Keratinocyte (primary cell): Measurements from ENCODE around the gene PIGH. TPM values are rescaled to one million over a fixed set of nuclear protein-coding genes. Genes with fewer than 3 reads are reported as not detected.

Experiments
- DNase-seq: peaks from one replicate; pipeline ENCODE4 v3.0.0-alpha.2; 2011; ENCODE audit warnings: low read depth, missing footprints, low spot score
- FAIRE-seq: peaks from 2 replicates; lab custom pipeline; 2011; peaks lifted over from hg19 to GRCh38; lab: Jason Lieb, UNC
- H2AFZ ChIP-seq: 2 replicates; pipeline ENCODE4 v1.6.0; 2012; ENCODE audit warnings: low read length, control low read depth, inconsistent platforms; ENCODE audit not compliant: control insufficient read depth
- H3K27ac ChIP-seq: 2 replicates; pipeline ENCODE4 v1.5.1; 2011; ENCODE audit warnings: low read length; ENCODE audit not compliant: control insufficient read depth, insufficient read depth
- H3K27me3 ChIP-seq: 3 replicates; pipeline ENCODE4 v1.6.0; 2011; ENCODE audit warnings: low read length; ENCODE audit not compliant: control insufficient read depth, insufficient read depth; ENCODE audit errors: extremely low read depth
- H3K36me3 ChIP-seq, 2 experiments: 2 replicates in 1 of 2; 3 replicates in 1 of 2; pipeline ENCODE4 v1.5.1; 2011; ENCODE audit warnings: low read length in 2 of 2, mild to moderate bottlenecking in 1 of 2; ENCODE audit not compliant: control insufficient read depth in 2 of 2, insufficient read depth in 2 of 2; ENCODE audit errors: extremely low read depth in 1 of 2
- H3K4me1 ChIP-seq: 3 replicates; pipeline ENCODE4 v1.5.1; 2011; ENCODE audit warnings: low read length; ENCODE audit not compliant: control insufficient read depth, insufficient read depth; ENCODE audit errors: extremely low read depth
- H3K4me2 ChIP-seq: 3 replicates; pipeline ENCODE4 v1.6.0; 2011; ENCODE audit warnings: low read depth, low read length; ENCODE audit not compliant: control insufficient read depth, insufficient read depth; ENCODE audit errors: extremely low read depth
- H3K4me3 ChIP-seq, 3 experiments: fragments of 200-600 bp in 1 of 3; sonication (generic) in 1 of 3; 2 replicates in 2 of 3; 3 replicates in 1 of 3; pipeline ENCODE4 v1.5.1; 2011 to 2016; ENCODE audit warnings: low read length in 3 of 3, mild to moderate bottlenecking in 3 of 3, control low read depth in 2 of 3, inconsistent platforms in 1 of 3, low read depth in 1 of 3, mixed read lengths in 1 of 3, mixed run types in 1 of 3, moderate library complexity in 1 of 3; ENCODE audit not compliant: control insufficient read depth in 2 of 3, insufficient read depth in 2 of 3; ENCODE audit errors: extremely low read depth in 1 of 3
- H3K79me2 ChIP-seq: 2 replicates; pipeline ENCODE4 v1.6.0; 2012; ENCODE audit warnings: low read length; ENCODE audit not compliant: control insufficient read depth, insufficient read depth
- H3K9ac ChIP-seq: 3 replicates; pipeline ENCODE4 v1.6.0; 2011; ENCODE audit warnings: low read length; ENCODE audit not compliant: control insufficient read depth, insufficient read depth; ENCODE audit errors: extremely low read depth
- H3K9me1 ChIP-seq: 3 replicates; pipeline ENCODE4 v1.6.0; 2011; ENCODE audit warnings: low read length; ENCODE audit not compliant: control insufficient read depth, insufficient read depth; ENCODE audit errors: extremely low read depth
- H3K9me3 ChIP-seq: 2 replicates; pipeline ENCODE4 v1.5.1; 2012; ENCODE audit warnings: low read depth, low read length; ENCODE audit not compliant: control insufficient read depth
- H4K20me1 ChIP-seq: 3 replicates; pipeline ENCODE4 v1.6.0; 2011; ENCODE audit warnings: low read length; ENCODE audit not compliant: control insufficient read depth, insufficient read depth; ENCODE audit errors: extremely low read depth
- CTCF ChIP-seq, 3 experiments: IDR thresholded peaks in 1 of 3; conservative IDR thresholded peaks in 1 of 3; optimal IDR thresholded peaks in 1 of 3; 2 replicates in 2 of 3; 3 replicates in 1 of 3; pipeline versions ENCODE3 to v1.5.1; 2011; ENCODE audit warnings: low read length in 3 of 3, mild to moderate bottlenecking in 3 of 3, moderate library complexity in 2 of 3, control low read depth in 1 of 3, inconsistent platforms in 1 of 3; ENCODE audit not compliant: insufficient read depth in 2 of 3; ENCODE audit errors: extremely low read depth in 1 of 3
- EZH2 ChIP-seq: IDR thresholded peaks from one replicate; pipeline ENCODE4 v1.6.1; 2012; ENCODE audit warnings: inconsistent platforms, mild to moderate bottlenecking, low read length, moderate library complexity
- dilution Hi-C: fragments of 300-500 bp; cut with MboI; formaldehyde crosslinking; loops from one replicate; pipeline ENCODE4 v1.7.0; 2020; ENCODE audit warnings: low sequenced_read_pairs; ENCODE audit not compliant: extremely low pct_ligation_motif_present
- polyA plus RNA-seq, 5 experiments: library from polyadenylated mRNA; depleted of rRNA in 3 of 5; stranded (reverse) in 3 of 5; stranded (forward) in 1 of 5; unstranded in 1 of 5; fragments of >200 nt; gene quantifications; 1 replicate in 1 of 5; 2 replicates in 3 of 5; 3 replicates in 1 of 5; pipeline versions ENCODE4 v1.2.1 to v1.2.3, GENCODE V29; 2011 to 2012; ENCODE audit warnings: missing spikeins in 2 of 5, low read depth in 1 of 5, low replicate concordance in 1 of 5

PIGH gene
- polyA plus RNA-seq, 1 donor (not counting 4 experiments of a cell fraction or from before 2014, with no cell fraction given): 29.9 TPM

- no peak overlapping the region for H3K4me2 ChIP-seq
- H3K36me3 ChIP-seq: peaks cover 0 to under 1% of the 10 kb centered on the region in 2 experiments
- FAIRE-seq (no peak), DNase-seq (no peak)
- no peaks in the 10 kb centered on the region for H3K27me3 ChIP-seq
- no peak overlapping the region for H3K9ac ChIP-seq
- TF ChIP-seq CTCF (optimal IDR thresholded peaks at IDR 0.05 in 1 of 3, IDR thresholded peaks at IDR 0.05 in 1 of 3, conservative IDR thresholded peaks at IDR 0.05 in 1 of 3; ENCODE audit: extremely low read depth in 1 of 3, insufficient read depth in 2 of 3, low read length in 3 of 3): no peak
- TF ChIP-seq EZH2: no peak
- no peaks in the 10 kb centered on the region for H3K4me1 ChIP-seq
- no peaks in the 10 kb centered on the region for H3K9me3 ChIP-seq
- H3K4me3 ChIP-seq: no peak overlapping the region
- H4K20me1 ChIP-seq: no peaks in the 10 kb centered on the region
- no peaks in the 10 kb centered on the region for H3K9me1 ChIP-seq
- dilution Hi-C loops: no loop called here
- no peaks in the 10 kb centered on the region for H3K79me2 ChIP-seq
- H2AFZ ChIP-seq: no peak overlapping the region
- no peak overlapping the region for H3K27ac ChIP-seq
Observed at GRCh38 chr14:67554341-67554740, 45.7 kb downstream of the PIGH start.

GRCh38 chr14:67553547-67553946 lies 46.5 kb downstream of the PIGH start:
- Histone ChIP-seq H2AFZ (no peak overlapping the region), H4K20me1 (no peaks in the 10 kb centered on the region), H3K27ac (no peak overlapping the region), H3K27me3 (no peaks in the 10 kb centered on the region), H3K9me1 (no peaks in the 10 kb centered on the region), H3K4me3 (no peak overlapping the region), H3K9me3 (no peaks in the 10 kb centered on the region), H3K79me2 (no peaks in the 10 kb centered on the region), H3K36me3 (no peaks in the 10 kb centered on the region), H3K4me2 (no peak overlapping the region), H3K9ac (no peak overlapping the region), H3K4me1 (no peaks in the 10 kb centered on the region)
- no peak for TF ChIP-seq EZH2
- TF ChIP-seq CTCF (optimal IDR thresholded peaks at IDR 0.05 in 1 of 3, IDR thresholded peaks at IDR 0.05 in 1 of 3, conservative IDR thresholded peaks at IDR 0.05 in 1 of 3; ENCODE audit: extremely low read depth in 1 of 3, insufficient read depth in 2 of 3, low read length in 3 of 3): no peak
- dilution Hi-C loops: no loop called here
- FAIRE-seq (no peak), DNase-seq (no peak)
